Measurements from ENCODE around the gene TOB2. TPM values are rescaled to one million over a fixed set of nuclear protein-coding genes. Genes with fewer than 3 reads are reported as not detected.
"Not testable (repeated sequence)": the region's sequence is repeated elsewhere in the genome, so short reads cannot be mapped to it uniquely, and the experiment has no call there.

The TOB2 gene
- total RNA-seq, 1 donor from 2014 or later = 33.4 TPM

- no peak for DNase-seq (ENCODE audit: low read depth)
Measured at GRCh38 chr22:41437198-41437597, 9.4 kb downstream of the TOB2 start.

GRCh38 chr22:41436322-41437113 lies 10.1 kb downstream of the TOB2 start:
- DNase-seq (ENCODE audit: low read depth) = no peak
- no peak for TF ChIP-seq CTCF (conservative IDR thresholded peaks at IDR 0.05; ENCODE audit: low read depth, low read length)
- H3K4me3 ChIP-seq (ENCODE audit: low read depth, low read length) = no peak overlapping the region

More at GRCh38 chr22:41437198-41437597, 9.4 kb downstream of the TOB2 start:
- TF ChIP-seq CTCF (conservative IDR thresholded peaks at IDR 0.05; ENCODE audit: low read depth, low read length) = no peak
- no peak overlapping the region for H3K4me3 ChIP-seq (ENCODE audit: low read depth, low read length)

GRCh38 chr22:41435560-41435959 lies 11.0 kb downstream of the TOB2 start:
- no peak for TF ChIP-seq CTCF (conservative IDR thresholded peaks at IDR 0.05; ENCODE audit: low read depth, low read length)
- DNase-seq (ENCODE audit: low read depth) = no peak
- H3K4me3 ChIP-seq (ENCODE audit: low read depth, low read length) = no peak overlapping the region

GRCh38 chr22:41434361-41435003 lies 12.1 kb downstream of the TOB2 start:
- H3K4me3 ChIP-seq (ENCODE audit: low read depth, low read length); DNase-seq (ENCODE audit: low read depth): not testable (repeated sequence)

GRCh38 chr22:41433480-41433879 lies 13.1 kb downstream of the TOB2 start:
- DNase-seq (ENCODE audit: low read depth); H3K4me3 ChIP-seq (ENCODE audit: low read depth, low read length): not testable (repeated sequence)

GRCh38 chr22:41431656-41432055 lies 14.9 kb downstream of the TOB2 start:
- DNase-seq (ENCODE audit: low read depth) = no peak
- H3K4me3 ChIP-seq (ENCODE audit: low read depth, low read length) = no peak overlapping the region
- TF ChIP-seq CTCF (conservative IDR thresholded peaks at IDR 0.05; ENCODE audit: low read depth, low read length) = no peak

GRCh38 chr22:41429951-41430332 lies 16.7 kb downstream of the TOB2 start:
- DNase-seq (ENCODE audit: low read depth) = no peak
- no peak for TF ChIP-seq CTCF (conservative IDR thresholded peaks at IDR 0.05; ENCODE audit: low read depth, low read length)
- H3K4me3 ChIP-seq (ENCODE audit: low read depth, low read length) = no peak overlapping the region
